Psoas muscle (tissue), 8 donors: ENCODE data around the gene MTFR1L. TPM values are rescaled to one million over a fixed set of nuclear protein-coding genes. Genes with fewer than 3 reads are reported as not detected.

Source experiments
- ATAC-seq, 4 donors: fragments of 200-7000 bp; cut with Tn5 transposase; one replicate each; pipeline ENCODE4 v1.9.1; 2020; ENCODE audit warnings: moderate library complexity in 3 of 4, mild to moderate bottlenecking in 2 of 4
- DNase-seq, 2 donors: peaks; one replicate each; pipeline ENCODE4 v3.0.0-alpha.2; 2020
- H3K27ac ChIP-seq: fragments of 200-600 bp; one replicate; pipeline ENCODE4 v1.8.0; 2022
- H3K27me3 ChIP-seq, 3 donors: fragments of 200-600 bp in 1 of 3; one replicate each; pipeline versions ENCODE4 v1.6.1 to v1.8.0; 2013 to 2022; ENCODE audit warnings: low read length in 2 of 3, mild to moderate bottlenecking in 2 of 3, moderate library complexity in 1 of 3; ENCODE audit not compliant: insufficient read depth in 3 of 3
- H3K36me3 ChIP-seq, 2 donors: fragments of 200-600 bp in 1 of 2; one replicate each; pipeline versions ENCODE4 v1.6.1 to v1.8.0; 2013 to 2022; ENCODE audit warnings: low read depth in 1 of 2, mild to moderate bottlenecking in 1 of 2, moderate library complexity in 1 of 2; ENCODE audit not compliant: insufficient read depth in 1 of 2
- H3K4me1 ChIP-seq: fragments of 200-600 bp; one replicate; pipeline ENCODE4 v1.8.0; 2022
- H3K4me3 ChIP-seq: fragments of 200-600 bp; one replicate; pipeline ENCODE4 v1.8.0; 2022; ENCODE audit warnings: mild to moderate bottlenecking
- H3K9me3 ChIP-seq: fragments of 200-600 bp; one replicate; pipeline ENCODE4 v1.8.0; 2022
- WGBS, 3 donors: extraction: QIAGEN DNeasy Blood & Tissue Kit; methylation state at CpG; one replicate each; pipeline versions ENCODE4 v1.1.6 to v1.1.7; 2013; 5-methylcytosine and 5-hydroxymethylcytosine counted together
- intact Hi-C, 2 donors: fragments of 100-400 bp; cut with DNase I; formaldehyde crosslinking; loops; one replicate each; pipeline versions ENCODE4 v1.11.0 to v1.14.2; 2022
- polyA plus RNA-seq, 3 donors: library from polyadenylated mRNA; stranded (reverse); fragments of 200-250 nt; gene quantifications; one replicate each; pipeline ENCODE4 v1.2.3, GENCODE V29; 2013
- total RNA-seq, 4 donors: library from RNA; stranded (reverse); fragmentation: NEBNext Ultra II Directional in 2 of 4; extraction: Animal tissue kit (Norgen Biotek cat#: 25700) in 2 of 4; gene quantifications; one replicate each; pipeline versions ENCODE4 v1.2.1 to v1.2.4, GENCODE V29; 2021 to 2023
- TF ChIP-seq, protein P1 (sequence below): fragments of 200-600 bp; IDR thresholded peaks from one replicate; pipeline ENCODE4 v1.8.0; 2022; ENCODE audit warnings: antibody characterized with exemption
- donor health status: healthy with polysubstance abuse.
- donor health status: DM: no; HTN: no; CAD: no; lungs with moderate emphysema.
- donor health status: Bipolar disorder and iron deficiency.
- donor health status: healthy.
- donor health status: DM: yes; HTN: yes; CAD: no.
- donor health status: DM: no; HTN: no; CAD: no.
- donor health status: DM: no; HTN: no; CAD: no.
- donor health status: DM: yes; HTN: yes; CAD: no.

MTFR1L gene
- total and polyA plus RNA-seq, 7 donors = 85.2 to 135 (median 99.2) TPM

DNA sequence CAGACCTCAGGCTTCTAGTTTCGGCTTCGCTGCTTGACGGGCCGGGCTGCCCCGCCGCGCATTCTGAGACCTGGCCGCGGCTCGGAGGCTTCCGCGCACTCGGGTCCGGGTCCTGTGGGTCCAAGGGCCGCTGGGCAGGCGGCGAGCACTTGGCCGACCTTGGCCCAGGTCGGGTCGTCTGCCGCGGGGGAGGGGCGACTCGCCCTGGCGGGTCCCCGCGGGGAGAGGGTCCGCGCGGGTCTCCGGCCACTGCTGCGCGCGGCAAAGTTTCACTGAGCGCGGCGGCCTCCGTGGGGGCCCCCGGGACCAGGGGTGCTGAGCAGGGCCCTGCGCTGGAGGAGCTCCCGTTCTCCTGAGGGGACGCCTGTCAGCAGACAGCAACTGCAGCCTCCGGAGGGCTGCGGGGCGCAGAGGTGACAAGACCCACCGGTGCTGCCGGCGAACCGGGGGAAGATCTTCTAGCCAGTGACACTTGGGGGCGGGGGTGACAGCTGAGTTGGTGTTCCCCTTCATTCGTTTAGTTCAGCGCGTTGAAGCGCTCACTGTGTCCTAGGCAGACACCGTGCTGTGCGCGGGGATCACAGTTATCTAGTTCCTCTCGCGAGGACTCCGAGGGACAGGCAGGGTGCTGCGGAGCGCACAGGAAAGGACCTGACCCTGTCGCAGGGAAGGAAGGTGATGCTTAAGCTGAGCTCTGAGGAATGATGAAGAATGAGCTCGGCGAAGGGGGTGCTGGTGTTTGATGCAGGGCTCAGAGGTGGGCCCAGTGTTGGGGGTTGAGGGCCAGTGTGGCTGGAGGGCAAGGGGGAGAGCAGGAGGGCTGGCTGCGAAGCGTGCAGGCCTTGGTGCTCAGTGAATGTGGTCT, 725 bp downstream of the MTFR1L start:
- Histone ChIP-seq H3K4me3 (peak overlapping the region; percentile 73), H3K27me3 (no peaks in the 10 kb centered on the region), H3K4me1 (peaks cover 31% of the 10 kb centered on the region), H3K9me3 (no peaks in the 10 kb centered on the region), H3K27ac (peak overlapping the region; percentile 92), H3K36me3 (peaks cover 0 to 23% of the 10 kb centered on the region in 2 donors)
- intact Hi-C loops = loop anchor here in 1 of 2 donors (10.0 kb wide), 1 partner anchor 174 kb away; the partner anchor contains the start of gene PAFAH2
- TF ChIP-seq, protein P1, sequence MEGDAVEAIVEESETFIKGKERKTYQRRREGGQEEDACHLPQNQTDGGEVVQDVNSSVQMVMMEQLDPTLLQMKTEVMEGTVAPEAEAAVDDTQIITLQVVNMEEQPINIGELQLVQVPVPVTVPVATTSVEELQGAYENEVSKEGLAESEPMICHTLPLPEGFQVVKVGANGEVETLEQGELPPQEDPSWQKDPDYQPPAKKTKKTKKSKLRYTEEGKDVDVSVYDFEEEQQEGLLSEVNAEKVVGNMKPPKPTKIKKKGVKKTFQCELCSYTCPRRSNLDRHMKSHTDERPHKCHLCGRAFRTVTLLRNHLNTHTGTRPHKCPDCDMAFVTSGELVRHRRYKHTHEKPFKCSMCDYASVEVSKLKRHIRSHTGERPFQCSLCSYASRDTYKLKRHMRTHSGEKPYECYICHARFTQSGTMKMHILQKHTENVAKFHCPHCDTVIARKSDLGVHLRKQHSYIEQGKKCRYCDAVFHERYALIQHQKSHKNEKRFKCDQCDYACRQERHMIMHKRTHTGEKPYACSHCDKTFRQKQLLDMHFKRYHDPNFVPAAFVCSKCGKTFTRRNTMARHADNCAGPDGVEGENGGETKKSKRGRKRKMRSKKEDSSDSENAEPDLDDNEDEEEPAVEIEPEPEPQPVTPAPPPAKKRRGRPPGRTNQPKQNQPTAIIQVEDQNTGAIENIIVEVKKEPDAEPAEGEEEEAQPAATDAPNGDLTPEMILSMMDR = no peak
- WGBS, 3 donors = 1% methylated on average over 54 to 67 of the region's 67 CpGs
- peak; percentile 43 to 64 (median 46) for ATAC-seq
- peak; percentile 36 to 68 for DNase-seq

DNA sequence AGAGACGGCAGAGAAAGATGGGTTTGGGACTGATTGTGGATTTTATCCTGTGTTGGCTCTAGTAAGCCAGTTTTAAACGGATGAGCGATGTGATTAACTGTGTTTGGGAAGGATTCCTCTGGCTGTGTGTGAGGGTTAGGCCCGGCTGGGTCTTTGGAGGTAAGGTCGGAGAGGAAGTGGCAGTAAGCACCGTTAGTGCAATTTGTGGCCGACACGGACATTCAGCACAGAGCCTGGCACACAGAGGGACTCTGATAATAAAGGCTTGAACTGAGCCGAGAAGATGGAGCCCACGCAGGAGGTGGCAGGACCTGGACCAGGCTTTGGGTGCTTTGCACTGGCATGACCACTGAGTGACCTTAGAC, 1.3 kb downstream of the MTFR1L start:
- peak overlapping the region; percentile 92 for H3K27ac ChIP-seq
- TF ChIP-seq, protein P1 = no peak
- H3K9me3 ChIP-seq = no peaks in the 10 kb centered on the region
- peaks cover 31% of the 10 kb centered on the region for H3K4me1 ChIP-seq
- H3K4me3 ChIP-seq = peak overlapping the region; percentile 73
- 17 to 32% (median 18%) methylated on average over 10 of the region's 10 CpGs for WGBS, 3 donors
- H3K36me3 ChIP-seq = peaks cover 0 to 21% of the 10 kb centered on the region in 2 donors
- DNase-seq (no peak), ATAC-seq (no peak)
- H3K27me3 ChIP-seq = no peaks in the 10 kb centered on the region
- intact Hi-C loops = loop anchor here in 1 of 2 donors (10.0 kb wide), 1 partner anchor 174 kb away; the partner anchor contains the start of gene PAFAH2

DNA sequence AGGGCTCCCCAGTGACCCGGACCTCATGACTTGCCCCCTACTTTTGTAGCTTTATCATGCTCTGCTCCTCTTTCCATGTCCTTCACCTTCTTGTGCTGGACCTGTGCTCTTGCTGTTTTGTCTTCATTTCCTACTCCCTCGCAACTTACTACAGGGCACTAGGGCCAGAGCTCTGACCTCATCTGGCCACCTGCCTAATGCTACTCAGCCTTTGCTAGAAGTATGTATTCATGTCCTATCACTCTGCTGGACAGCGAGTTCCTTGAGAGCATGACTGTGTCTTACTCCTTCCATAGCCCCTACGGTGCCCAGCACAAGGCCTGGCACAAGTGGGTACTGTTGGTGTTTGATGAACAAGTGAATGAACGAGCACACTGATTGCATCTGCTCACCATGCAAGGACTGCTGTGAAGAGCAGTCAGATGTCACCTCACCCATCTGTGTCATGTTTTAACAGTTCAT, 1.9 kb downstream of the MTFR1L start:
- Histone ChIP-seq H3K27me3 (no peaks in the 10 kb centered on the region), H3K4me3 (peak overlapping the region; percentile 73), H3K9me3 (no peaks in the 10 kb centered on the region), H3K27ac (peak overlapping the region; percentile 92), H3K36me3 (peaks cover 3 to 21% of the 10 kb centered on the region in 2 donors), H3K4me1 (peaks cover 31% of the 10 kb centered on the region)
- ATAC-seq (peak in 3 of 4 donors; percentile 13 to 32 (median 25)), DNase-seq (peak; percentile 44 to 69)
- 24 to 50% (median 32%) methylated on average over 5 of the region's 5 CpGs for WGBS, 3 donors
- intact Hi-C loops = loop anchor here in 1 of 2 donors (10.0 kb wide), 1 partner anchor 173 kb away; the partner anchor contains the start of gene PAFAH2
- TF ChIP-seq, protein P1 = no peak

DNA sequence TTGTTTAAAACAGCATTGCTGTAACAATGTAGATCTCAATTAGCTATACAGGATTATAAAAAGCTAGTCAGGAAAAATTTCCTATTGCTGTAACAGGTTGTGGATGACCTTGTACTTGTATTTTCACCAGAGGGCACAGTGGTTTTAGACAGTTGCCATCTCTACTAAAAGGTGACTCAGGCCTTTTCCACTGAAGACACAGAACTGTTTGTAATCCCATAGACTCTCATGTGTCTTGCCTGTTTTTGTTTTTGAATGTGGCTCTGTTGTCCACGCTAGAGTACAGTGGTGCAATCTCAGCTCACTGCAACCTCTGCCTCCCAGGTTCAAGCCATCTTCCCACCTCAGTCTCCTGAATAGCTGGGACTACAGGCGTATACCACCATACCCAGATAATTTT, 5.9 kb downstream of the MTFR1L start:
- TF ChIP-seq, protein P1 = no peak
- Histone ChIP-seq H3K27ac (peak overlapping the region; percentile 19), H3K4me1 (peaks cover 20% of the 10 kb centered on the region), H3K36me3 (peaks cover 14 to 61% of the 10 kb centered on the region in 2 donors), H3K27me3 (no peaks in the 10 kb centered on the region), H3K4me3 (no peak overlapping the region), H3K9me3 (no peaks in the 10 kb centered on the region)
- no peak for DNase-seq
- WGBS, 3 donors = 85 to 92% (median 92%) methylated on average over 2 of the region's 2 CpGs
- peak in 3 of 4 donors; percentile 35 to 41 (median 37) for ATAC-seq
- intact Hi-C loops = loop anchor here in 1 of 2 donors (10.0 kb wide), 1 partner anchor 169 kb away; the partner anchor contains the start of gene PAFAH2
